Stimulated activated memory B cell treated with anti-CD40 and anti-IgM and Interleukin-4, amounts not matched to agents 10 μg/mL and 1 μg/mL and 100 μg/mL, for 72 hours (primary cell): ENCODE results near the gene PIM2.

Source experiments
- ATAC-seq: fragments of 150-1000 bp; cut with Tn5 transposase; 2 replicates; pipeline ENCODE4 v1.10.0; 2021
- H3K27ac Mint-ChIP-seq: one replicate; pipeline ENCODE4 v1.8.0; 2022; ENCODE audit warnings: mild to moderate bottlenecking, mixed read lengths
- H3K27me3 Mint-ChIP-seq: one replicate; pipeline ENCODE4 v1.8.0; 2022; ENCODE audit warnings: mixed read lengths
- H3K36me3 Mint-ChIP-seq: one replicate; pipeline ENCODE4 v1.8.0; 2022; ENCODE audit warnings: mixed read lengths
- H3K4me1 Mint-ChIP-seq: one replicate; pipeline ENCODE4 v1.8.0; 2022; ENCODE audit warnings: mixed read lengths
- H3K4me3 Mint-ChIP-seq: one replicate; pipeline ENCODE4 v1.8.0; 2022; ENCODE audit warnings: mild to moderate bottlenecking, moderate library complexity, mixed read lengths
- H3K9me3 Mint-ChIP-seq: one replicate; pipeline ENCODE4 v1.8.0; 2022; ENCODE audit warnings: mixed read lengths

PIM2 gene

GRCh38 chrX:48939524-48940228 lies 20.9 kb upstream of the PIM2 start:
- H3K4me1 Mint-ChIP-seq = peaks cover 92% of the 10 kb centered on the region
- no peaks in the 10 kb centered on the region for H3K27me3 Mint-ChIP-seq
- H3K4me3 Mint-ChIP-seq = peak overlapping the region; percentile 62
- no peaks in the 10 kb centered on the region for H3K9me3 Mint-ChIP-seq
- peaks cover 28% of the 10 kb centered on the region for H3K36me3 Mint-ChIP-seq
- peak overlapping the region; percentile 91 for H3K27ac Mint-ChIP-seq
- peak; percentile 29 for ATAC-seq

GRCh38 chrX:48938721-48939425 lies 20.0 kb upstream of the PIM2 start:
- peaks cover 36% of the 10 kb centered on the region for H3K36me3 Mint-ChIP-seq

GRCh38 chrX:48937054-48937907 lies 18.5 kb upstream of the PIM2 start:
- Mint-ChIP-seq H3K4me1 (peaks cover 88% of the 10 kb centered on the region), H3K27ac (peak overlapping the region; percentile 91), H3K4me3 (peak overlapping the region; percentile 80), H3K36me3 (peaks cover 34% of the 10 kb centered on the region), H3K27me3 (no peaks in the 10 kb centered on the region), H3K9me3 (no peaks in the 10 kb centered on the region)
- peak; percentile 88 for ATAC-seq

More at GRCh38 chrX:48938721-48939425, 20.0 kb upstream of the PIM2 start:
- Mint-ChIP-seq H3K27ac (peak overlapping the region; percentile 91), H3K27me3 (no peaks in the 10 kb centered on the region), H3K4me1 (peaks cover 94% of the 10 kb centered on the region), H3K9me3 (no peaks in the 10 kb centered on the region), H3K4me3 (peak overlapping the region; percentile 62)
- ATAC-seq = peak; percentile 70

- H3K27ac Mint-ChIP-seq = peak overlapping the region; percentile 91
- peaks cover 80% of the 10 kb centered on the region for H3K4me1 Mint-ChIP-seq
- peak overlapping the region; percentile 80 for H3K4me3 Mint-ChIP-seq
- no peaks in the 10 kb centered on the region for H3K9me3 Mint-ChIP-seq
- ATAC-seq = peak; percentile 1
- H3K36me3 Mint-ChIP-seq = peaks cover 27% of the 10 kb centered on the region
- H3K27me3 Mint-ChIP-seq = no peaks in the 10 kb centered on the region
Measured at GRCh38 chrX:48936429-48937053, 17.7 kb upstream of the PIM2 start.

GRCh38 chrX:48935301-48935670 lies 16.5 kb upstream of the PIM2 start:
- peak overlapping the region; percentile 48 for H3K4me3 Mint-ChIP-seq
- ATAC-seq = no peak
- peak overlapping the region; percentile 80 for H3K27ac Mint-ChIP-seq
- no peaks in the 10 kb centered on the region for H3K27me3 Mint-ChIP-seq
- H3K9me3 Mint-ChIP-seq = no peaks in the 10 kb centered on the region
- peaks cover 28% of the 10 kb centered on the region for H3K36me3 Mint-ChIP-seq
- peaks cover 72% of the 10 kb centered on the region for H3K4me1 Mint-ChIP-seq

- Mint-ChIP-seq H3K4me1 (peaks cover 67% of the 10 kb centered on the region), H3K27ac (peak overlapping the region; percentile 80), H3K27me3 (no peaks in the 10 kb centered on the region), H3K4me3 (peak overlapping the region; percentile 48), H3K36me3 (peaks cover 32% of the 10 kb centered on the region), H3K9me3 (no peaks in the 10 kb centered on the region)
- ATAC-seq = no peak
Measured at GRCh38 chrX:48934581-48935300, 15.9 kb upstream of the PIM2 start.

GRCh38 chrX:48933757-48934156 lies 14.9 kb upstream of the PIM2 start:
- Mint-ChIP-seq H3K9me3 (no peaks in the 10 kb centered on the region), H3K36me3 (peaks cover 32% of the 10 kb centered on the region), H3K4me1 (peaks cover 57% of the 10 kb centered on the region), H3K27me3 (no peaks in the 10 kb centered on the region), H3K27ac (peak overlapping the region; percentile 80), H3K4me3 (peak overlapping the region; percentile 26)
- no peak for ATAC-seq

- H3K36me3 Mint-ChIP-seq = peaks cover 22% of the 10 kb centered on the region
- no peaks in the 10 kb centered on the region for H3K27me3 Mint-ChIP-seq
- no peaks in the 10 kb centered on the region for H3K9me3 Mint-ChIP-seq
- H3K4me1 Mint-ChIP-seq = peaks cover 19% of the 10 kb centered on the region
- no peak overlapping the region for H3K4me3 Mint-ChIP-seq
- no peak for ATAC-seq
- H3K27ac Mint-ChIP-seq = no peak overlapping the region
Measured at GRCh38 chrX:48927736-48928382, 9.0 kb upstream of the PIM2 start.

GRCh38 chrX:48927123-48927522 lies 8.3 kb upstream of the PIM2 start:
- Mint-ChIP-seq H3K27me3 (no peaks in the 10 kb centered on the region), H3K27ac (no peak overlapping the region), H3K4me1 (peaks cover 17% of the 10 kb centered on the region), H3K9me3 (no peaks in the 10 kb centered on the region), H3K4me3 (no peak overlapping the region), H3K36me3 (peaks cover 27% of the 10 kb centered on the region)
- no peak for ATAC-seq

GRCh38 chrX:48924270-48924669 lies 5.4 kb upstream of the PIM2 start:
- Mint-ChIP-seq H3K4me3 (no peak overlapping the region), H3K36me3 (peaks cover 20% of the 10 kb centered on the region), H3K27me3 (no peaks in the 10 kb centered on the region), H3K9me3 (no peaks in the 10 kb centered on the region), H3K4me1 (peaks cover 33% of the 10 kb centered on the region), H3K27ac (peak overlapping the region; percentile 63)
- ATAC-seq = no peak

GRCh38 chrX:48923771-48924170 lies 4.9 kb upstream of the PIM2 start:
- H3K9me3 Mint-ChIP-seq = no peaks in the 10 kb centered on the region
- ATAC-seq = no peak
- H3K36me3 Mint-ChIP-seq = peaks cover 20% of the 10 kb centered on the region
- peak overlapping the region; percentile 63 for H3K27ac Mint-ChIP-seq
- no peak overlapping the region for H3K4me3 Mint-ChIP-seq
- H3K4me1 Mint-ChIP-seq = peaks cover 35% of the 10 kb centered on the region
- no peaks in the 10 kb centered on the region for H3K27me3 Mint-ChIP-seq

GRCh38 chrX:48920718-48921104 lies 1.9 kb upstream of the PIM2 start:
- H3K27ac Mint-ChIP-seq = no peak overlapping the region
- peaks cover 33% of the 10 kb centered on the region for H3K4me1 Mint-ChIP-seq
- no peaks in the 10 kb centered on the region for H3K27me3 Mint-ChIP-seq
- H3K36me3 Mint-ChIP-seq = peaks cover 38% of the 10 kb centered on the region
- H3K9me3 Mint-ChIP-seq = no peaks in the 10 kb centered on the region
- no peak for ATAC-seq
- H3K4me3 Mint-ChIP-seq = peak overlapping the region; percentile 100

- Mint-ChIP-seq H3K27ac (peak overlapping the region; percentile 95), H3K4me3 (peak overlapping the region; percentile 100), H3K36me3 (peaks cover 44% of the 10 kb centered on the region), H3K4me1 (peaks cover 33% of the 10 kb centered on the region), H3K27me3 (no peaks in the 10 kb centered on the region), H3K9me3 (no peaks in the 10 kb centered on the region)
- no peak for ATAC-seq
Measured at GRCh38 chrX:48919947-48920717, 1.3 kb upstream of the PIM2 start.
